ENCODE measurements around the gene BCKDK. TPM values are rescaled to one million over a fixed set of nuclear protein-coding genes. Genes with fewer than 3 reads are reported as not detected.

Gene BCKDK
- total RNA-seq, 1 experiment from 2014 or later, result 58.3 TPM

DNA sequence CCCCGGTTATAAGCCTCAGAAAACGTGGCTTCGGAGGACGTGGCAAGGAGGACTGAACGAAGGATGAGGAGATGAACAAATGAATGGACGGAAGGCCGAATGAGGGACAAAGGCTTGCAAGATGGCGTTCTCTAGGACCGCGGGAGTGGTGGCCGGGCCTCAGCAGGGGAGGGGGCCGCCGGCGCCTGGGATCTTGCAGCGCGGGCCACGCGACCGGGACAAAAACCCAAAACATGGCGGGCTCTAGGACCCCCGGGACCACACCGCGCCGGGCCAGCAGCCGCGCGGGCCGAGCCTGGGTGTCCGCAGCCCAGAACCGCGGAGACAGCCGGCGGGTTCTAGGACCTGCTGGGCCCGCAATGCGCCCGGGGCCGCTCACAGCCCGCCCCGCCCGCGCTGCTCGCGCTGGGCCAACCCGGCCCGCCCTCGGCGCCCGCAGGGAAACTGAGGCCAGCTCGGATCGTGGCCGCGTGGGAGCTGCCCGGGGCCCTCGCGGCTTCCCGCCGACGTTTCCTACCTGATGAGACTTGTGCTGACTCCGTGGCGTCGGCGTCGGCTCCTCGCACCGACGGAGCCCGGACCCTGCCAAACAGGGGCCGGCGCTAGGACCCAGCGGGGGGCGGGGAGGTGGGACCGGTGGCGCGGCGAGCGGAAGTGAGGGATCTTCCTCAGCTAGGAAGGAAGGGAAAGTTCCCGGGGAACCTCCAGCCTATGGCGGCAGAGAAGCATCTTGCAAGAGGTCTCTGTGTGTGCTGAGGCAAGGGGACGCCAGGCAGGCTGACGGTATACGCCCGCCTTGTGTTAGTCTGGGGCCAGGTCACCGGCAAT, 34.8 kb upstream of the BCKDK start (continued):
- TF ChIP-seq, protein P1, sequence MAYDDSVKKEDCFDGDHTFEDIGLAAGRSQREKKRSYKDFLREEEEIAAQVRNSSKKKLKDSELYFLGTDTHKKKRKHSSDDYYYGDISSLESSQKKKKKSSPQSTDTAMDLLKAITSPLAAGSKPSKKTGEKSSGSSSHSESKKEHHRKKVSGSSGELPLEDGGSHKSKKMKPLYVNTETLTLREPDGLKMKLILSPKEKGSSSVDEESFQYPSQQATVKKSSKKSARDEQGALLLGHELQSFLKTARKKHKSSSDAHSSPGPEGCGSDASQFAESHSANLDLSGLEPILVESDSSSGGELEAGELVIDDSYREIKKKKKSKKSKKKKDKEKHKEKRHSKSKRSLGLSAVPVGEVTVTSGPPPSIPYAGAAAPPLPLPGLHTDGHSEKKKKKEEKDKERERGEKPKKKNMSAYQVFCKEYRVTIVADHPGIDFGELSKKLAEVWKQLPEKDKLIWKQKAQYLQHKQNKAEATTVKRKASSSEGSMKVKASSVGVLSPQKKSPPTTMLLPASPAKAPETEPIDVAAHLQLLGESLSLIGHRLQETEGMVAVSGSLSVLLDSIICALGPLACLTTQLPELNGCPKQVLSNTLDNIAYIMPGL (CRISPR knock-in tag; IDR thresholded peaks at IDR 0.05), result no peak; the same call in 1 of the 2 replicates
- TF ChIP-seq PRRX2 (CRISPR knock-in tag; IDR thresholded peaks at IDR 0.05) (0 out of 2 replicates have a peak, but pooled peaks have one; percentile 79), FOXP1 (CRISPR knock-in tag; IDR thresholded peaks at IDR 0.05; ENCODE audit: borderline replicate concordance) (peak; percentile 72)

DNA sequence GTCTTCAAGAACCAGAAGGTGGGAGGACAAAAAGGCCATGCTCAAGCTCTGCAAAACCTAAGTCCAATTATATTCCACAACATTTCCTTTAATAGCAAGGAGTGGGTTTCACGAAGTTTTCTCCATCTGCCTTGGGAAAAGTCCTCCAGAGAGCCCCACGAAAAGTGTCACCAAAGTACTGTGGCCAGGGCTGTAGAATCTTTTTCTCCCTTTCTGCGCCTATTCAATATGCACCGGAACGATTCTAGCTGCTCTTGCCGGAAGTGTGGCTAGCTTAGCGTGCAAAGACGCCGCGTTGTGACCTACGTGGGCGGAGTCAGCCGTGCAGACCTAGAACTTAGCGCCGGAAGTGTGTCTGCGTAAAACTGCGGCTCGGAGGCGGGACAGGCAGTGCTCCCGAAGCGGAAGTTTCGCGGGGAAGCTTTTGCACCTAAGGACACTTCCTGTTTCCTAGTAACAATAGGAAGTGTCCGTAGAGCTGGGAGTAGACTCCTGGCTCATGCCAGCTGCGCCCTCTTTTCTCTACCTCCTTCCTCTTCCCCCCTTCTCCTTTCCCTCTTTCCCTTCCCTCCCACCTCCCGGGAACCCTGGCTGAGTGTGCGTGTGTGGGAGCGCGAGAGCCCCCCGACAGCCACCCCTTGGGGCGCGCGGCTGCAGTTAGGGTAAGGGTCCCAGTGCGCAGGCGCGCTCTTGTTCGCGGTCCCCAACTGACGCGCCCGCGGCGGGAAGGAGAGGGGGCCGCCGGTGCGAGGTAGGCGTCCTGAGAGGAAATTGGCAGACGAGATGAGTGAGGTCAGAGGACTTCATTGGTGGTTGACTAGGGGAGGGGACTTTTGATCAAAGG, 34.0 kb upstream of the BCKDK start, which contains the start of the genes ZNF646 and ZNF668:
Gene ZNF646 (plus strand): TSS at position 453 of the 844 bp plus-strand sequence. CDS start 1,903 bp downstream, outside the sequence.
Gene ZNF668 (minus strand): TSS at position 271 of the 844 bp plus-strand sequence. CDS start 9,781 bp downstream, outside the sequence.
- POLR2A ChIA-PET, result interaction anchor here (0.5 to 1.7 kb wide), 15 partner anchors 10 to 1297 kb away, joined by 3 to 13 read pairs (median 5); partner anchors contain the start of genes FUS, HSD3B7, KAT8 and PRSS8
- CTCF ChIA-PET, result interaction anchor here (1.0 to 2.4 kb wide), 12 partner anchors 19 to 386 kb away, joined by 3 to 22 read pairs (median 7); partner anchors contain the start of genes HSD3B7, VKORC1 and ZNF843
- H3K36me3 Mint-ChIP-seq, result peaks cover 19% of the 10 kb centered on the region
- H3K27ac Mint-ChIP-seq, result peak within 1 kb of the TSS; percentile 95
- peak within 1 kb of the TSS; percentile 99 for H3K4me3 Mint-ChIP-seq
- DNase-seq (ENCODE audit: low spot score), result peak; percentile 97
- ATAC-seq, result peak; percentile 86
- peaks cover 19% of the 10 kb centered on the region for H3K4me1 Mint-ChIP-seq
- H3K9me3 Mint-ChIP-seq, result no peaks in the 10 kb centered on the region
- H3K27me3 Mint-ChIP-seq (ENCODE audit: low read depth), result no peaks in the 10 kb centered on the region
- TF ChIP-seq, protein P2, sequence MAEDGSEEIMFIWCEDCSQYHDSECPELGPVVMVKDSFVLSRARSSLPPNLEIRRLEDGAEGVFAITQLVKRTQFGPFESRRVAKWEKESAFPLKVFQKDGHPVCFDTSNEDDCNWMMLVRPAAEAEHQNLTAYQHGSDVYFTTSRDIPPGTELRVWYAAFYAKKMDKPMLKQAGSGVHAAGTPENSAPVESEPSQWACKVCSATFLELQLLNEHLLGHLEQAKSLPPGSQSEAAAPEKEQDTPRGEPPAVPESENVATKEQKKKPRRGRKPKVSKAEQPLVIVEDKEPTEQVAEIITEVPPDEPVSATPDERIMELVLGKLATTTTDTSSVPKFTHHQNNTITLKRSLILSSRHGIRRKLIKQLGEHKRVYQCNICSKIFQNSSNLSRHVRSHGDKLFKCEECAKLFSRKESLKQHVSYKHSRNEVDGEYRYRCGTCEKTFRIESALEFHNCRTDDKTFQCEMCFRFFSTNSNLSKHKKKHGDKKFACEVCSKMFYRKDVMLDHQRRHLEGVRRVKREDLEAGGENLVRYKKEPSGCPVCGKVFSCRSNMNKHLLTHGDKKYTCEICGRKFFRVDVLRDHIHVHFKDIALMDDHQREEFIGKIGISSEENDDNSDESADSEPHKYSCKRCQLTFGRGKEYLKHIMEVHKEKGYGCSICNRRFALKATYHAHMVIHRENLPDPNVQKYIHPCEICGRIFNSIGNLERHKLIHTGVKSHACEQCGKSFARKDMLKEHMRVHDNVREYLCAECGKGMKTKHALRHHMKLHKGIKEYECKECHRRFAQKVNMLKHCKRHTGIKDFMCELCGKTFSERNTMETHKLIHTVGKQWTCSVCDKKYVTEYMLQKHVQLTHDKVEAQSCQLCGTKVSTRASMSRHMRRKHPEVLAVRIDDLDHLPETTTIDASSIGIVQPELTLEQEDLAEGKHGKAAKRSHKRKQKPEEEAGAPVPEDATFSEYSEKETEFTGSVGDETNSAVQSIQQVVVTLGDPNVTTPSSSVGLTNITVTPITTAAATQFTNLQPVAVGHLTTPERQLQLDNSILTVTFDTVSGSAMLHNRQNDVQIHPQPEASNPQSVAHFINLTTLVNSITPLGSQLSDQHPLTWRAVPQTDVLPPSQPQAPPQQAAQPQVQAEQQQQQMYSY (CRISPR knock-in tag; IDR thresholded peaks at IDR 0.05), result 0 out of 2 replicates have a peak, but pooled peaks have one; percentile 19
- TF ChIP-seq FOXK1 (CRISPR knock-in tag; IDR thresholded peaks at IDR 0.05) (peak; percentile 98), NFATC4 (CRISPR knock-in tag; IDR thresholded peaks at IDR 0.05) (no peak), ZNF263 (CRISPR knock-in tag; IDR thresholded peaks at IDR 0.05; ENCODE audit: low read depth) (peak; percentile 98), FOXP1 (CRISPR knock-in tag; IDR thresholded peaks at IDR 0.05; ENCODE audit: borderline replicate concordance) (peak; percentile 80; the same call in 1 of the 2 replicates), GABPB1 (CRISPR knock-in tag; IDR thresholded peaks at IDR 0.05) (peak; percentile 93), ZNF121 (CRISPR knock-in tag; IDR thresholded peaks at IDR 0.05) (no peak), NFE2L1 (CRISPR knock-in tag; IDR thresholded peaks at IDR 0.05) (peak; percentile 87; the same call in 1 of the 2 replicates), TEAD1 (CRISPR knock-in tag; IDR thresholded peaks at IDR 0.05) (0 out of 2 replicates have a peak, but pooled peaks have one; percentile 59), TEAD4 (CRISPR knock-in tag; IDR thresholded peaks at IDR 0.05) (no peak), ETV6 (CRISPR knock-in tag; IDR thresholded peaks at IDR 0.05) (peak; percentile 75)
- TF ChIP-seq, protein P1 (CRISPR knock-in tag; IDR thresholded peaks at IDR 0.05), result peak; percentile 40; the same call in 1 of the 2 replicates
- TF ChIP-seq, protein P3, sequence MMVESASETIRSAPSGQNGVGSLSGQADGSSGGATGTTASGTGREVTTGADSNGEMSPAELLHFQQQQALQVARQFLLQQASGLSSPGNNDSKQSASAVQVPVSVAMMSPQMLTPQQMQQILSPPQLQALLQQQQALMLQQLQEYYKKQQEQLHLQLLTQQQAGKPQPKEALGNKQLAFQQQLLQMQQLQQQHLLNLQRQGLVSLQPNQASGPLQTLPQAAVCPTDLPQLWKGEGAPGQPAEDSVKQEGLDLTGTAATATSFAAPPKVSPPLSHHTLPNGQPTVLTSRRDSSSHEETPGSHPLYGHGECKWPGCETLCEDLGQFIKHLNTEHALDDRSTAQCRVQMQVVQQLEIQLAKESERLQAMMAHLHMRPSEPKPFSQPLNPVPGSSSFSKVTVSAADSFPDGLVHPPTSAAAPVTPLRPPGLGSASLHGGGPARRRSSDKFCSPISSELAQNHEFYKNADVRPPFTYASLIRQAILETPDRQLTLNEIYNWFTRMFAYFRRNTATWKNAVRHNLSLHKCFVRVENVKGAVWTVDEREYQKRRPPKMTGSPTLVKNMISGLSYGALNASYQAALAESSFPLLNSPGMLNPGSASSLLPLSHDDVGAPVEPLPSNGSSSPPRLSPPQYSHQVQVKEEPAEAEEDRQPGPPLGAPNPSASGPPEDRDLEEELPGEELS (CRISPR knock-in tag; IDR thresholded peaks at IDR 0.05), result no peak
- TF ChIP-seq, protein P4, sequence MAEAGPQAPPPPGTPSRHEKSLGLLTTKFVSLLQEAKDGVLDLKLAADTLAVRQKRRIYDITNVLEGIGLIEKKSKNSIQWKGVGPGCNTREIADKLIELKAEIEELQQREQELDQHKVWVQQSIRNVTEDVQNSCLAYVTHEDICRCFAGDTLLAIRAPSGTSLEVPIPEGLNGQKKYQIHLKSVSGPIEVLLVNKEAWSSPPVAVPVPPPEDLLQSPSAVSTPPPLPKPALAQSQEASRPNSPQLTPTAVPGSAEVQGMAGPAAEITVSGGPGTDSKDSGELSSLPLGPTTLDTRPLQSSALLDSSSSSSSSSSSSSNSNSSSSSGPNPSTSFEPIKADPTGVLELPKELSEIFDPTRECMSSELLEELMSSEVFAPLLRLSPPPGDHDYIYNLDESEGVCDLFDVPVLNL (CRISPR knock-in tag; IDR thresholded peaks at IDR 0.05; ENCODE audit: borderline replicate concordance, low read depth), result no peak
- TF ChIP-seq, protein P5, sequence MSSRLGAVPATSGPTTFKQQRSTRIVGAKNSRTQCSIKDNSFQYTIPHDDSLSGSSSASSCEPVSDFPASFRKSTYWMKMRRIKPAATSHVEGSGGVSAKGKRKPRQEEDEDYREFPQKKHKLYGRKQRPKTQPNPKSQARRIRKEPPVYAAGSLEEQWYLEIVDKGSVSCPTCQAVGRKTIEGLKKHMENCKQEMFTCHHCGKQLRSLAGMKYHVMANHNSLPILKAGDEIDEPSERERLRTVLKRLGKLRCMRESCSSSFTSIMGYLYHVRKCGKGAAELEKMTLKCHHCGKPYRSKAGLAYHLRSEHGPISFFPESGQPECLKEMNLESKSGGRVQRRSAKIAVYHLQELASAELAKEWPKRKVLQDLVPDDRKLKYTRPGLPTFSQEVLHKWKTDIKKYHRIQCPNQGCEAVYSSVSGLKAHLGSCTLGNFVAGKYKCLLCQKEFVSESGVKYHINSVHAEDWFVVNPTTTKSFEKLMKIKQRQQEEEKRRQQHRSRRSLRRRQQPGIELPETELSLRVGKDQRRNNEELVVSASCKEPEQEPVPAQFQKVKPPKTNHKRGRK (CRISPR knock-in tag; IDR thresholded peaks at IDR 0.05; ENCODE audit: borderline replicate concordance), result no peak
- TF ChIP-seq, protein P6, sequence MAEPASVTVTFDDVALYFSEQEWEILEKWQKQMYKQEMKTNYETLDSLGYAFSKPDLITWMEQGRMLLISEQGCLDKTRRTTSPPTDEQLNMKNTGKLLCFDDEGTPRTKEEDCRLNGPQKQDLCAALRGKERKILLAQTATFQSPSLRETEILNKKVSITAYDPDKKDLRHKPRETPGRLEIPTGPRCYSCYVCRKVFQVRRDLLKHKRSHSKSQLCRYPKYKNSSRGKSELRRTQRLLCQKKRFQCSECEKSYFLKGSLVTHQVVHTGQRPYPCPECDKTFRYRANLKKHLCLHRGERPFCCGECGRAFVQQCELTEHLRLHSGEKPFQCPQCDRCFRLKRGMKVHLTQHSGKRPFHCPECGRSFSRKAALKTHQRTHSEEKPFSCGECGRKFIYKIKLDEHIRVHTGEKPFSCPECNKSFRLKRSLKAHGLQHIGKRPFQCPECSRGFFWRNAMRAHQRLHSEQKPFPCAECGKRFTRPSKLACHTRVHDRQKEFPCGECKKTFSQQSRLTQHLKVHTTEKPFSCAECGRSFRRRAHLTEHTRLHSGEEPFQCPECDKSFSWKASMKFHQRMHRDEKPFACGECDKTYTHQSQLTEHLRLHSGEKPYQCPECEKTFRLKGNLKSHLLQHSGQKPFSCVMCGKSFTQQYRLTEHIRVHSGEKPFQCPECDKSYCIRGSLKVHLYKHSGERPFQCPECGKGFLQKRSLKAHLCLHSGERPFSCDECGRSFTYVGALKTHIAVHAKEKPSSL (CRISPR knock-in tag; conservative IDR thresholded peaks at IDR 0.05), result no peak

All from WTC11 (cell line).